ENCODE data around the gene POGLUT2.

The POGLUT2 gene

GRCh38 chr13:102845289-102845629 lies 46.5 kb upstream of the POGLUT2 start:
- no peak for TF ChIP-seq CTCF (IDR thresholded peaks at IDR 0.05)
- H3K4me1 ChIP-seq (ENCODE audit: control insufficient read depth in 1 of 2, insufficient read depth in 1 of 2, low read depth in 1 of 2, low read length in 1 of 2) = peaks cover 20 to 22% of the 10 kb centered on the region in 2 experiments

GRCh38 chr13:102839462-102839861 lies 40.7 kb upstream of the POGLUT2 start:
- Histone ChIP-seq H3K27me3 (no peaks in the 10 kb centered on the region), H3K27ac (no peak overlapping the region), H3K9me3 (no peaks in the 10 kb centered on the region), H3K36me3 (no peaks in the 10 kb centered on the region), H3K4me1 (ENCODE audit: control insufficient read depth in 1 of 2, insufficient read depth in 1 of 2, low read depth in 1 of 2, low read length in 1 of 2) (no peaks in the 10 kb centered on the region), H3K4me3 (ENCODE audit: low read depth in 1 of 2, low read length in 1 of 2) (no peak overlapping the region)
- no peak for TF ChIP-seq CTCF (IDR thresholded peaks at IDR 0.05)

More at GRCh38 chr13:102845289-102845629, 46.5 kb upstream of the POGLUT2 start:
- Histone ChIP-seq H3K27me3 (no peaks in the 10 kb centered on the region), H3K9me3 (no peaks in the 10 kb centered on the region), H3K27ac (peak overlapping the region; percentile 95), H3K4me3 (ENCODE audit: low read depth in 1 of 2, low read length in 1 of 2) (peak overlapping the region; percentile 90 to 100), H3K36me3 (no peaks in the 10 kb centered on the region)

DNA sequence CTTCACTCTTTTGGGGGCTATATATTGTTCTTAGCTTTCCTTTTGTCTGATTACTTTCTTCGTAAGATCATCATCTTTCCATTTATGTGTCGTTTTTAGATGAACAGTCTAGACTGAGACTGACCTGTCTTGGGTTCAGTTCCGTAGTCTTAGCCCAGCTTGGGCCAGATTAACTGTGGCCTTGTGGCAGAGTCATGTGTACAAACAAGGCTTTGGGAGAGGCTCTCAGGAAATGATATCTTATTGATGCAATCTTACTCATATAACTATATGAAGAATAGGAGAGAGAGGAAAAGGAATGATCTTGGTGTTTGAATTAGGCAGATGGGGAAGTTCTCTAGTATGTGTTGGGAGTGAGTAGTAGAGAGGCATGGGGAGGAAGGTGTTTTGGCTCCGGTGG lies 40.2 kb upstream of the POGLUT2 start:
- no peak overlapping the region for H3K4me3 ChIP-seq (ENCODE audit: low read depth in 1 of 2, low read length in 1 of 2)
- H3K36me3 ChIP-seq = no peaks in the 10 kb centered on the region
- no peaks in the 10 kb centered on the region for H3K4me1 ChIP-seq (ENCODE audit: control insufficient read depth in 1 of 2, insufficient read depth in 1 of 2, low read depth in 1 of 2, low read length in 1 of 2)
- H3K27me3 ChIP-seq = no peaks in the 10 kb centered on the region
- no peaks in the 10 kb centered on the region for H3K9me3 ChIP-seq
- H3K27ac ChIP-seq = no peak overlapping the region
- TF ChIP-seq CTCF (IDR thresholded peaks at IDR 0.05) = no peak

DNA sequence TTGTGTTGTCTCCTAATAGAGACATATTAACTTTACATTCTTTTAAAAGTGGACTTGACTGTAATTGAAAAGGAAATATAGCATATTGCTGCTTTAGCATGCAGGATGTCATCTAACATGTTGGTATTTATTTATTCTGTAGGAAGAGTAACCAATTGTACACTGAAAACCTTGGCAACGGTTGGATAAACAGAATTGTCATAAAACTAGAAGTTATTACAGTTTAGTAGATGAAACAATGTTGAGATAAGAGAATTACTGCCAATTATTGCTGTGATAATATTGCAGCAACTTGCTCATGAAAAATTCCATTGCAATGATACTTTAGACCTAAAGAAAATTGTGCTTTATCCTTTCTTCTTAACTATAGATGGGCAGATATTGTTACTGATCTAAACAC lies 39.5 kb upstream of the POGLUT2 start:
- H3K27ac ChIP-seq = no peak overlapping the region
- no peaks in the 10 kb centered on the region for H3K36me3 ChIP-seq
- H3K4me1 ChIP-seq (ENCODE audit: control insufficient read depth in 1 of 2, insufficient read depth in 1 of 2, low read depth in 1 of 2, low read length in 1 of 2) = no peaks in the 10 kb centered on the region
- no peaks in the 10 kb centered on the region for H3K9me3 ChIP-seq
- TF ChIP-seq CTCF (IDR thresholded peaks at IDR 0.05) = no peak
- no peak overlapping the region for H3K4me3 ChIP-seq (ENCODE audit: low read depth in 1 of 2, low read length in 1 of 2)
- H3K27me3 ChIP-seq = no peaks in the 10 kb centered on the region

GRCh38 chr13:102836471-102836870 lies 37.7 kb upstream of the POGLUT2 start:
- no peaks in the 10 kb centered on the region for H3K36me3 ChIP-seq
- TF ChIP-seq CTCF (IDR thresholded peaks at IDR 0.05) = no peak
- no peak overlapping the region for H3K4me3 ChIP-seq (ENCODE audit: low read depth in 1 of 2, low read length in 1 of 2)

GRCh38 chr13:102830646-102831045 lies 31.9 kb upstream of the POGLUT2 start:
- no peaks in the 10 kb centered on the region for H3K36me3 ChIP-seq
- H3K27me3 ChIP-seq = no peaks in the 10 kb centered on the region
- no peak overlapping the region for H3K27ac ChIP-seq
- H3K9me3 ChIP-seq = no peaks in the 10 kb centered on the region
- TF ChIP-seq CTCF (IDR thresholded peaks at IDR 0.05) = no peak
- no peaks in the 10 kb centered on the region for H3K4me1 ChIP-seq (ENCODE audit: control insufficient read depth in 1 of 2, insufficient read depth in 1 of 2, low read depth in 1 of 2, low read length in 1 of 2)
- no peak overlapping the region for H3K4me3 ChIP-seq (ENCODE audit: low read depth in 1 of 2, low read length in 1 of 2)

More at GRCh38 chr13:102836471-102836870, 37.7 kb upstream of the POGLUT2 start:
- H3K4me1 ChIP-seq (ENCODE audit: control insufficient read depth in 1 of 2, insufficient read depth in 1 of 2, low read depth in 1 of 2, low read length in 1 of 2) = no peaks in the 10 kb centered on the region
- H3K9me3 ChIP-seq = no peaks in the 10 kb centered on the region
- H3K27me3 ChIP-seq = no peaks in the 10 kb centered on the region
- no peak overlapping the region for H3K27ac ChIP-seq

Data from neutrophil (primary cell).